Fibroblast of skin of left quadriceps (primary cell): ENCODE data around the gene ABTB2.

Experiments
- DNase-seq, 2 experiments: peaks; one replicate each; pipeline ENCODE4 v3.0.0-alpha.2; 2013; ENCODE audit warnings: low read depth in 2 of 2

The ABTB2 gene

GRCh38 chr11:34360046-34360445, 2.2 kb upstream of the ABTB2 start:
- no peak for DNase-seq

GRCh38 chr11:34359548-34359891, 1.7 kb upstream of the ABTB2 start:
- no peak for DNase-seq

- peak; percentile 62 to 67 for DNase-seq
Measured at GRCh38 chr11:34358728-34359547, 1.1 kb upstream of the ABTB2 start.

- no peak for DNase-seq
Measured at GRCh38 chr11:34358258-34358727, 483 bp upstream of the ABTB2 start.

- no peak for DNase-seq
Measured at GRCh38 chr11:34356913-34357700, 703 bp downstream of the ABTB2 start.

GRCh38 chr11:34356576-34356912, 1.3 kb downstream of the ABTB2 start:
- no peak for DNase-seq

- no peak for DNase-seq
Measured at GRCh38 chr11:34356130-34356529, 1.7 kb downstream of the ABTB2 start.

- DNase-seq, result no peak
Measured at GRCh38 chr11:34355726-34356125, 2.1 kb downstream of the ABTB2 start.

- DNase-seq, result no peak
Measured at GRCh38 chr11:34354782-34355181, 3.0 kb downstream of the ABTB2 start.

GRCh38 chr11:34353881-34354280, 3.9 kb downstream of the ABTB2 start:
- DNase-seq, result no peak

GRCh38 chr11:34351687-34352469, 5.9 kb downstream of the ABTB2 start:
- no peak for DNase-seq

GRCh38 chr11:34351051-34351450, 6.8 kb downstream of the ABTB2 start:
- DNase-seq, result no peak

GRCh38 chr11:34349882-34350281, 7.9 kb downstream of the ABTB2 start:
- DNase-seq, result no peak

- DNase-seq, result no peak
Measured at GRCh38 chr11:34348919-34349318, 8.9 kb downstream of the ABTB2 start.

- DNase-seq, result no peak
Measured at GRCh38 chr11:34348096-34348495, 9.7 kb downstream of the ABTB2 start.

GRCh38 chr11:34346551-34346950, 11.3 kb downstream of the ABTB2 start:
- DNase-seq, result no peak

GRCh38 chr11:34345991-34346480, 11.8 kb downstream of the ABTB2 start:
- no peak for DNase-seq

GRCh38 chr11:34345540-34345876, 12.3 kb downstream of the ABTB2 start:
- DNase-seq, result no peak

GRCh38 chr11:34344768-34345539, 12.9 kb downstream of the ABTB2 start:
- peak; percentile 74 to 77 for DNase-seq

GRCh38 chr11:34344410-34344767, 13.4 kb downstream of the ABTB2 start:
- DNase-seq, result no peak

- DNase-seq, result no peak
Measured at GRCh38 chr11:34343686-34344085, 14.1 kb downstream of the ABTB2 start.

- DNase-seq, result peak; percentile 94
Measured at GRCh38 chr11:34343153-34343552, 14.7 kb downstream of the ABTB2 start.
